Muscle layer of colon (tissue), 2 donors: ENCODE results near the gene ADCY9.
"Not testable (repeated sequence)": the region's sequence is repeated elsewhere in the genome, so short reads cannot be mapped to it uniquely, and the experiment has no call there.

ENCODE experiments used
- H3K27ac ChIP-seq: one replicate; pipeline ENCODE4 v1.7.0; 2013; ENCODE audit warnings: low read depth, mild to moderate bottlenecking, low read length, moderate library complexity
- H3K27me3 ChIP-seq, 2 donors: one replicate each; pipeline ENCODE4 v1.7.0; 2013; ENCODE audit warnings: low read length in 2 of 2, mild to moderate bottlenecking in 2 of 2; ENCODE audit not compliant: insufficient read depth in 2 of 2, control insufficient read depth in 1 of 2
- H3K36me3 ChIP-seq: one replicate; pipeline ENCODE4 v1.7.0; 2013; ENCODE audit warnings: mild to moderate bottlenecking, low read length; ENCODE audit not compliant: insufficient read depth
- H3K4me1 ChIP-seq: one replicate; pipeline ENCODE4 v1.7.0; 2013; ENCODE audit warnings: mild to moderate bottlenecking, low read length; ENCODE audit not compliant: insufficient read depth
- H3K4me3 ChIP-seq, 2 donors: one replicate each; pipeline ENCODE4 v1.7.0; 2013; ENCODE audit warnings: low read length in 2 of 2, low read depth in 1 of 2, mild to moderate bottlenecking in 1 of 2, moderate library complexity in 1 of 2
- H3K9ac ChIP-seq: one replicate; pipeline ENCODE4 v1.7.0; 2013; ENCODE audit warnings: low read length
- H3K9me3 ChIP-seq: one replicate; pipeline ENCODE4 v1.7.0; 2013; ENCODE audit warnings: mild to moderate bottlenecking, low read length
- donor health status: abdominal sarcoma.
- donor health status: Adenocarcinoma of cecum.

The ADCY9 gene

GRCh38 chr16:3963886-3964685 is 152.2 kb downstream of the ADCY9 start:
- Histone ChIP-seq H3K9me3 (no peaks in the 10 kb centered on the region), H3K9ac (no peak overlapping the region), H3K4me3 (no peak overlapping the region), H3K27ac (no peak overlapping the region), H3K27me3 (no peaks in the 10 kb centered on the region), H3K36me3 (no peaks in the 10 kb centered on the region), H3K4me1 (peaks cover 16% of the 10 kb centered on the region)

GRCh38 chr16:3963203-3963602 is 153.0 kb downstream of the ADCY9 start:
- H3K4me3 ChIP-seq, result no peak overlapping the region

GRCh38 chr16:3961449-3961849 is 154.8 kb downstream of the ADCY9 start:
- no peak overlapping the region for H3K27ac ChIP-seq
- no peak overlapping the region for H3K4me3 ChIP-seq

More at GRCh38 chr16:3963203-3963602, 153.0 kb downstream of the ADCY9 start:
- no peak overlapping the region for H3K27ac ChIP-seq
- no peaks in the 10 kb centered on the region for H3K27me3 ChIP-seq
- H3K36me3 ChIP-seq, result no peaks in the 10 kb centered on the region
- H3K9ac ChIP-seq, result no peak overlapping the region
- peaks cover 16% of the 10 kb centered on the region for H3K4me1 ChIP-seq
- no peaks in the 10 kb centered on the region for H3K9me3 ChIP-seq

GRCh38 chr16:3959926-3960590 is 156.2 kb downstream of the ADCY9 start:
- H3K27me3 ChIP-seq, H3K36me3 ChIP-seq, H3K9me3 ChIP-seq: not testable (repeated sequence)
- H3K27ac ChIP-seq, result peak overlapping the region; percentile 61
- peak overlapping the region; percentile 49 to 66 for H3K4me3 ChIP-seq
- peak overlapping the region; percentile 58 for H3K9ac ChIP-seq
- peaks cover 16% of the 10 kb centered on the region for H3K4me1 ChIP-seq

More at GRCh38 chr16:3961449-3961849, 154.8 kb downstream of the ADCY9 start:
- Histone ChIP-seq H3K9me3 (no peaks in the 10 kb centered on the region), H3K27me3 (no peaks in the 10 kb centered on the region), H3K4me1 (peaks cover 16% of the 10 kb centered on the region), H3K36me3 (no peaks in the 10 kb centered on the region), H3K9ac (no peak overlapping the region)

- Histone ChIP-seq H3K27ac (no peak overlapping the region), H3K4me1 (peaks cover 16% of the 10 kb centered on the region), H3K4me3 (no peak overlapping the region), H3K9ac (no peak overlapping the region), H3K27me3 (no peaks in the 10 kb centered on the region), H3K36me3 (no peaks in the 10 kb centered on the region), H3K9me3 (no peaks in the 10 kb centered on the region)
These were observed 157.1 kb downstream of the ADCY9 start for GRCh38 chr16:3959148-3959547.

- no peaks in the 10 kb centered on the region for H3K27me3 ChIP-seq
- no peak overlapping the region for H3K27ac ChIP-seq
- no peak overlapping the region for H3K4me3 ChIP-seq
- peaks cover 11% of the 10 kb centered on the region for H3K4me1 ChIP-seq
- no peaks in the 10 kb centered on the region for H3K9me3 ChIP-seq
- no peak overlapping the region for H3K9ac ChIP-seq
- no peaks in the 10 kb centered on the region for H3K36me3 ChIP-seq
These were observed 158.8 kb downstream of the ADCY9 start for GRCh38 chr16:3957344-3957980.

GRCh38 chr16:3954411-3954921 is 161.8 kb downstream of the ADCY9 start:
- no peaks in the 10 kb centered on the region for H3K27me3 ChIP-seq
- no peak overlapping the region for H3K9ac ChIP-seq
- no peaks in the 10 kb centered on the region for H3K36me3 ChIP-seq
- no peak overlapping the region for H3K27ac ChIP-seq
- H3K4me1 ChIP-seq, result peaks cover 13% of the 10 kb centered on the region
- H3K4me3 ChIP-seq, result no peak overlapping the region
- no peaks in the 10 kb centered on the region for H3K9me3 ChIP-seq

GRCh38 chr16:3953728-3954410 is 162.4 kb downstream of the ADCY9 start:
- Histone ChIP-seq H3K9me3 (no peaks in the 10 kb centered on the region), H3K27me3 (no peaks in the 10 kb centered on the region), H3K4me1 (peaks cover 19% of the 10 kb centered on the region), H3K27ac (no peak overlapping the region), H3K9ac (no peak overlapping the region), H3K36me3 (no peaks in the 10 kb centered on the region), H3K4me3 (no peak overlapping the region)

- Histone ChIP-seq H3K27ac (peak overlapping the region; percentile 51), H3K36me3 (no peaks in the 10 kb centered on the region), H3K9me3 (no peaks in the 10 kb centered on the region), H3K9ac (no peak overlapping the region), H3K4me3 (no peak overlapping the region), H3K27me3 (no peaks in the 10 kb centered on the region), H3K4me1 (peaks cover 26% of the 10 kb centered on the region)
These were observed 163.5 kb downstream of the ADCY9 start for GRCh38 chr16:3952737-3953131.

- no peak overlapping the region for H3K4me3 ChIP-seq
- H3K9me3 ChIP-seq, result no peaks in the 10 kb centered on the region
- H3K9ac ChIP-seq, result no peak overlapping the region
- no peaks in the 10 kb centered on the region for H3K36me3 ChIP-seq
- no peaks in the 10 kb centered on the region for H3K27me3 ChIP-seq
- peak overlapping the region; percentile 51 for H3K27ac ChIP-seq
- peaks cover 26% of the 10 kb centered on the region for H3K4me1 ChIP-seq
These were observed 164.1 kb downstream of the ADCY9 start for GRCh38 chr16:3951861-3952736.
